Stimulated activated CD4-positive, alpha-beta T cell treated with anti-CD3 and anti-CD28 coated beads, Interleukin-4, amount 100 ng/mL, for 4 hours (primary cell): ENCODE results near the gene ENKD1.
A peak's percentile ranks its signal among the peaks of the same experiment; 100 is the strongest.
"Not testable (repeated sequence)": the region's sequence is repeated elsewhere in the genome, so short reads cannot be mapped to it uniquely, and the experiment has no call there.

ENCODE experiments used
- DNase-seq, 2 experiments: peaks; one replicate each; pipeline ENCODE4 v3.0.0-alpha.2; 2020

ENKD1 gene, protein sequence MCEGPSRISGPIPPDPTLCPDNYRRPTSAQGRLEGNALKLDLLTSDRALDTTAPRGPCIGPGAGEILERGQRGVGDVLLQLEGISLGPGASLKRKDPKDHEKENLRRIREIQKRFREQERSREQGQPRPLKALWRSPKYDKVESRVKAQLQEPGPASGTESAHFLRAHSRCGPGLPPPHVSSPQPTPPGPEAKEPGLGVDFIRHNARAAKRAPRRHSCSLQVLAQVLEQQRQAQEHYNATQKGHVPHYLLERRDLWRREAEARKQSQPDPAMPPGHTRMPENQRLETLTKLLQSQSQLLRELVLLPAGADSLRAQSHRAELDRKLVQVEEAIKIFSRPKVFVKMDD

DNA sequence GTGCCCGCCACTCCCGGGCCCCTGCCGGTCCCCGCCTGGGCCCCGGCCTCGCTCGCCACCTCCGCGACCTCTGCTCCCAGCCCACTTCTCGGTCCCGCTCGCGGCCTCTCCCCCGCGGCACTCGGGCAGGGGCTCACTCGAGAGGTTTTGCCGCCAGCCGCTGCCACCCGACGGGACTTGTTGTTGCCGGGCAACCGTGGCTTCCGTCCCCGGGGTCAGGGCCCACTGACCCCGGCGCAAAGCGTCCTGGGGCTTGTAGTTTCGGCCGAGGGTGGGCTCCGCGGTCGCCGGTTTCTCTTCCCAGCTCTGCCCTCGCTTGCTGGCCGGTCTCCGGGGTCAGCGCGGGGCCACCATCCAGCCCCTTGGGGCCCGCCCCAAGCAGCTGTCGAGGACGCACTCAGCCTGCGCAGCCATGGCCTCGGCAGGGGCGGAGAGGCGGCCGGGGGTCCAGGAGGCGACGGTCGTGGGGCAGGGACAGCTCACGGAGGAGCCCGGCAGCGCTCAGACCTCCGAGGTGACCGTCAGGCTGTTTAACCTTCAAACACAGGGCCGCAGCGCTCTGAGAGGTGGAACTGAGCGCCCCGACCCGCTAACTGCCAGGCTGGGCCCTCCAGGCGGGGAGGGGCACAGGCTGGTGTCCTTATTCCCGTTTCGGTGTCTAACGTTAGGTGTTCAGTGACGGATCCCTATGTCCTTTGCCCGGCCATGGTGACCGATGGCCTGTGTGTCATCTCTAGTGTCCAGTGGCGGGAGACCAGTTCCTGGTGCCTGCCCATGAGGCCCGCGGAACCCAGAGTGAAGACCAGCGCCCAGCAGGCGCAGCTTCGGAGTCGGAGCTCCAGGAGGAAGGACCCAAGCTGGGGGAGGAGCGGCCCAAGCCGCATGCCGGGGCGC lies at the start of gene ENKD1, which contains the start of gene C16orf86:
Gene ENKD1 (minus strand): TSS at position 192 of the 894 bp plus-strand sequence. CDS start 308 bp downstream, outside the sequence.
Gene C16orf86 (plus strand): TSS at position 256 of the 894 bp plus-strand sequence. CDS start 157 bp downstream, at position 413.
- DNase-seq: peak; percentile 78 to 79

DNA sequence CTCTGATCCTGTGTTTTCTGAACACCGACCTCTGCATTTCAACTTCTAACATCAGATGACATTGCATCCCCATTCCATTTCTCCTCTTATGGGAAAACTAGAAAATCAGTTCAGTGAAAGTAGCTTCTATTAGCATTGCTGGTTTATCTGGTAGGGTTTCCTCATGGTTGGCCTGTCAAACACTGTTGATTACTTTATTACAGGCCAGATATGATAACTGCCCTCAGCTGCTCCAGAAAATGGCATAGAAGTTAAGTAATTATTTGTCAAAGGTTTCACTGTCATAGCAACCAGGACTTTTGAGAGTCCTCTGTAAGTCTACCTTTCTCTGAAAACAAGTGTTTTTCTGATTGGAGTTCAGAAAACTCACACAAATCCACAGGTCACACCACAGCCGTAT lies 49.5 kb upstream of the ENKD1 start:
- DNase-seq: no peak

GRCh38 chr16:67714522-67714921 lies 48.0 kb upstream of the ENKD1 start:
- DNase-seq: no peak

GRCh38 chr16:67713647-67714273 lies 47.2 kb upstream of the ENKD1 start:
- DNase-seq: no peak

DNA sequence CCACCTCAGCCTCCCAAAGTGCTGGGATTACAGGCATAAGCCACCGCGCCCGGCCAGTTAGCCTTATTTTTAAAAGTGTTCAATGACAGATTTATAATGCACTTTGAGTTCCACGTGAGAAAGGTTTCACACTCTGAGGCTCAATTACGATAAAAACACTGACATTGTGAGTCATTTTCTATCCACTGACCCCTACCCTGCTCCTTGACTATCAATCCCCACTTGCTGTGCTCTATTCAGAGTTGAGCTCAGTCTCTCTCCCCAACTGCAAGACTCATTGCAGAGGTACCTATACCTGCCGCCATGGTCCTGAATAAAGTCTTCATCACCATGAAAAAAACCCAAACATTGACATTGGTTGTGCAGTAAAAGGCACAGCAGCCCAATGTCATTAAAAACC lies 44.1 kb upstream of the ENKD1 start:
- no peak for DNase-seq

DNA sequence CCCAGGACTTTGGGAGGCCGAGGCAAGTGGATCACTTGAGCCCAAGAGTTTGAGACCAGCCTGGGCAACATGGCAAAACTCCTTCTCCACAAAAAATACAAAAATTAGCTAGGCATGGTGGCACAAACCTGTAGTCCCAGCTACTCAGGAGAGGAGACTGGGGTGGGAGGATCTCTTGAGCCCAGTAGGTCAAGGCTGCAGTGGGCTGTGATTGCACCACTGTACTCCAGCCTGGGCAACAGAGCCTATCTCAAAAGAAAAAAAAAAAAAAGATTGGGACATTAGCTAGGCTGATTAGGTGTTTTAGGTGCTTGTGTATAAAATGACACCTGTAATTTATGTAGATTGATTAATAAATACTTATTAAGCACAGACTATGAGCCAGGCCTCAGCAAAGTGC lies 42.5 kb upstream of the ENKD1 start:
- no peak for DNase-seq

GRCh38 chr16:67708368-67708771 lies 41.8 kb upstream of the ENKD1 start:
- DNase-seq: no peak

GRCh38 chr16:67707790-67708189 lies 41.2 kb upstream of the ENKD1 start:
- no peak for DNase-seq

DNA sequence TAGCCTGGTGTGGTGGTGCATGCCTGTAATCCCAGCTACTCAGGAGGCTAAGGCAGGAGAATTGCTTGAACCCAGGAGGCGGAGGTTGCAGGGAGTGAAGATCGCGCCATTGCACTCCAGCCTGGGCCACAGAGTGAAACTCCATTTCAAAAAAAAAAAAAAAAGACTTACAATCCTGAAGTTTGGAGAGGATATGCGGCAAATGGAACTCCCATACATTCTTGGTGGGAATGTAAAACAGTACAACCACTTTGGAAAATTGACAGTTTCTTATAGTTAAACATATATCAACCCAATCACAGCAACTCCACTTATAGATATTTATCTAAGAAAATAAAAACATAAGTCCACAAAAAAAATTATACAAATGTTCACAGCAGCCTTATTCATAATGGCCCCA lies 40.7 kb upstream of the ENKD1 start:
- DNase-seq: no peak

DNA sequence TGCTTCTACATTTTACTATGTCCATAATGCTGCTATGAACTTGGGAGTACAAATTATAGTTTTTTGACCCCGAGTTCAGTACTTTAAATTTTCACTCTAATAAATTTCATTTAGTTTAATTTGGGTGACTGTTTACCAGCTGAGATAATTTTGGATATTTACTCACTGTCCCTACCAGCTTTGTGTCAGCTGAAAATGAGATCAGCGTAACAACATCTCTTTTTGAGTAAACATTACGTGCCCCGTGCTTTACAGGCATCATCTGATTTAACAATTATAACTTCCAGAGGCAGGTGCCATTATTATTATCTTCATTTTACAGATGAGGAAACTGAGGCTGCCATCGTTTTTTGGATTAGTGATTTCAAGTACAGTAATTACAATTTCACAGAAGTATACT lies 37.6 kb upstream of the ENKD1 start:
- DNase-seq: no peak

- DNase-seq: no peak
These were observed 37.1 kb upstream of the ENKD1 start for GRCh38 chr16:67703626-67704025.

DNA sequence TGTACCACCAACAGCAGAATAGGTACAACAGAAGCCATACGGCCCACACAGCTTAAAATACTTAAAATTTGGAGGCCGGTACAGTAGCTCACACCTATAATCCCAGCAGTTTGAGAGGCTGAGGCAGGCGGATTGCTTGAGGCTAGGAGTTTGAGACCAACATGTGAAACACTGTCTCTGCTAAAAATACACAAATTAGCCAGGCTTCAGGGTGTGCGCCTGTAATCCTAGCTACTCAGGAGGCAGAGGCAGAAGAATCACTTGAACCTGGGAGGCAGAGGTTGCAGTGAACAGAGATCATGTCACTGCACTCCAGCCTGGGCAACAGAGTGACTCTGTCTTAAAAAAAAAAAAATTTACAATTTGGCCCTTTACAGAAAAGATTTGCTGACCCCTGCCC lies 35.6 kb upstream of the ENKD1 start:
- DNase-seq: no peak

DNA sequence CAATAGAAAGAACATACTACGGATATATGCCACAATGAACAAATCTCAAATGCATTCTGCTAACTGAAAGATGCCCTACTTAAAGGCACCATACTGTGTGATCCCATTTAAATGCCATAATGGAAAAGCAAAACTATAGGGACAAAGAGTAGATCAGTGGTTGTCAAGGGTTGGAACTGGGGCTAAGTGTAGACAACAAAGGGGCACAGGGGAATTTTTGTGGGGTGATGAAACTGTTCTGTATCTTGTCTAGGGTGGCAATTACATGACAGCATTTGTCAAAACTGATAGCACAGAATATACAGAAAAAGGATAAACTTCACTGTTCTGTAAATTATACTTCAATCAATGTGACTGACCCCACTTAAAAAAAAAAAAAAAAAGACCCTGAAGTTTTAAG lies 34.9 kb upstream of the ENKD1 start:
- no peak for DNase-seq

DNA sequence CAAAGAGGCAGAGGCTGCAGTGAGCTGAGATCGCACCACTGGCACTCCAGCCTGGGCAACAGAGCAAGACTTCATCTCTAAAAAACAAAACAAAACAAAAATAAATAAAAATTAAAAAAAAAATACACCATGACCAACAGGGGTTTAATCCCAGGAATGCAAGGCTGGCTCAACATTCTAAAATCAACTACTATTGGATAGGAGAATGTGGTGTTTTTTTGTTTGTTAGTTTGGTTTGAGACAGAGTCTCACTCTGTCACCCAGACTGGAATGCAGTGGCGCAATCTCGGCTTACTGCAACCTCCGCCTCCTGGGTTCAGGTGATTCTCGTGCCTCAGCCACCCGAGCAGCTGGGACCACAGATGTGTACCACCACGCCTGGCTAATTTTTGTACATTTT lies 32.7 kb upstream of the ENKD1 start:
- DNase-seq: no peak

DNA sequence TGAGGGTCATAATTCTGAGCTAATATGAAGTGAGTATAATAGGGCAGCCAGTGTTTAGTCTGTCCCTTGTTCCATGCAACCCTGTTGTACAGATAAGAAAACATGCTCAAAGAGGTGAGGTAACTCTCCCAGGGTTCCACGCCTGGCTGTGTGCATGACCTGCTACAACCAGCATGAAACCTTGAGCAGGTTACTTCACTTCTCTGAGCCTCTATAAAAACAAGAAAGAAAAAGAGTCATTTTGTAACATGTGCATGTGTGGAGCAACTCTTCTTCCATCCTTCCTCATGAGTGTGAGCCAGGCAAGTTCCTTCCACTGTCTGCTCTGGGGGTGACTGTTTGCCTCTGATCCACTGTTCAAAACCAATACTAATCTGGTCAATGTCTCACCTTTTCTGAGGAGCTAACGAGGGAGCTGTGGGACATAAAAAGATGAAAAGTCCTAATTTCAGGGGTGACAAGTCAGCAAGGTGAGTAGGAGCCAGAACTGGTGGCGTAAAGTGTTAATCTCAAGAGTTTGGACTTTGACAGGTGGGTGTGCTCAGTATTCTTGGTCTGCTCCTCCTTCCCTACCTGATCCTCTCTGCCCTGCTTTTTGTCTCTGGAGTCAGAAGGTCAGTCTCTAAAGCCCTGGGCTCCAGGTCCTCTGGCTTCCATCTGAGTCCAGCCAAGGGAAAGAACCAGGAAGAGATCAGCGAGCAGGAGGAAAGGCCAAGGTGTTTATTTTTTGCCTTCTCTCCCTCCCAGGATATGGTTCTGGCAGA lies 31.1 kb upstream of the ENKD1 start:
- DNase-seq: no peak

GRCh38 chr16:67694611-67695010 lies 28.1 kb upstream of the ENKD1 start:
- DNase-seq: no peak

- DNase-seq: not testable (repeated sequence)
These were observed 27.2 kb upstream of the ENKD1 start for GRCh38 chr16:67693517-67694285.

DNA sequence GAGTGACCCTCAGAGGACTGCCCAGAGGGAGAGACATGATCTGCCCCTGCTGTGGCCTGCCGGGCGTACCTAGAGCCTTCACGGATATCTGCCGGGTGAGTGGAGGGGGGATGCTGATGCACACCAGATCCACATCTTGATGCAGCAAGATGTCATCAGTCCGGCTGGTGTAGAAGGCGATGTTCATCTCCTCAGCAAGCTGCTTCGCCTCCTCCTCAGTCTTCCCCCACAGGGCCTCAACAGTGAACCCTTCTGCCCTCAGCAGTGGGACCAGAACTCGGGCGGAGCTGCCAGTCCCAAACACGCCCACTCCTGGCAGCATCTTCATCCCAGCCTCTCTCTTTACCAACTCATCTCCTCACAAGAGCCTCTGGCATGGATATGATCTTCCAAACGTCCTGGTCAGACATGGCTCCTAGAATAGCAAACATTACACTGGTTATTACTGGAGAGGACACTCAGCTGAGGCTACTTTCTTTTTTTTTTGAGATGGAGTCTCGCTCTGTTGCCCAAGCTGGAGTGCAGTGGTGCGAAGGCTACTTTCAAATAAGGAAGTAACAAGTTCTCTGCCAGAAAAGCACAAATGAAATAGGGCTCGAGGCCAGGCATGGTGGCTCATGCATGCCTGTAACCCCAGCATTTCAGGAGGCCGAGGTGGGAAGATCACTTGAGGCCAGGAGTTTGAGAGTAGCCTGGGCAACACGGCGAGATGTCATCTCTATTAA lies 19.0 kb upstream of the ENKD1 start:
- DNase-seq: no peak

- no peak for DNase-seq
These were observed 17.2 kb upstream of the ENKD1 start for GRCh38 chr16:67683767-67684166.

DNA sequence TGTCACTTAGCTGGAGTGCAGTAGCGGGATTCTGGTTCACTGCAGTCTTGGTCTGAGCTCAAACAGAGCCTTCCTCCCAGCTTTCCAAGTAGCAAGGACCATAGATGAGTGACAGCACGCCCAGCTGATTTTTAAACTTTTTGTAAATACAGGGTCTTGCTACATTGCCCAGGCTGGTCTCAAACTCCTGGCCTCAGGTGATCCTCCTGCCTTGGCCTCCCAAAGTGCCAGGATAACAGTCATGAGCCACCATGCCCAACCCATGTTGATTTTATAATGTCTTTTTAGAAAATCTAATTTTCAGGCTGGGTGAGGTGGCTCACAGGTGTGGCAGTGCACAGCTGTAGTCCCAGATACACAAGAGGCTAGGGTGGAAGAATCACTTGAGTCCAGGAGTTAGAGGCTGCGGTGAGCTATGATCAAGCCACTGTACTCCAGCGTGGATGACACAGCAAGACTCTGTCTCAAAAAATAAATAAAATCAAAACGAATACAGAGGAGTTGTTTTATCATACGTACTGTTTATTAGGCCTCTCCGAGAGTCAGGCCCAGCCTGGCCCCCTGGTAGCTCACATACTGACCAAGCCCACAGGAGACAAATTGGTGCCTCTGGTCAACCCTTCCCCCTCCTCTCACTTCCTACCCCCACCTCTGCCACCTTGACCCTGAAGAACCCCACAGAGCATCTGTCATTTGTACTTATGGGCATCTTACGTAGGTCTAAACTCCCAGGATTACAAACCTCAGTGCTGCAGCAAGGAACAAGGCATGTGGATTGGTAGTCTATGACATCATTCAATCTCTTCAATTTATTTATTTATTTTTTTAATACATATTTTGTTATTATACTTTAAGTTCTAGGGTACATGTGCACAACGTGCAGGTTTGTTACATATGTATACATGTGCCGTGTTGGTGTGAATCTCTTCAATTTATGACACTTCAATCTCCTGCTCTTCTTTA lies 13.7 kb upstream of the ENKD1 start:
- DNase-seq: no peak
